ENCODE results near the gene RUBCN.
"Not testable (repeated sequence)": the region's sequence is repeated elsewhere in the genome, so short reads cannot be mapped to it uniquely, and the experiment has no call there.

DNA sequence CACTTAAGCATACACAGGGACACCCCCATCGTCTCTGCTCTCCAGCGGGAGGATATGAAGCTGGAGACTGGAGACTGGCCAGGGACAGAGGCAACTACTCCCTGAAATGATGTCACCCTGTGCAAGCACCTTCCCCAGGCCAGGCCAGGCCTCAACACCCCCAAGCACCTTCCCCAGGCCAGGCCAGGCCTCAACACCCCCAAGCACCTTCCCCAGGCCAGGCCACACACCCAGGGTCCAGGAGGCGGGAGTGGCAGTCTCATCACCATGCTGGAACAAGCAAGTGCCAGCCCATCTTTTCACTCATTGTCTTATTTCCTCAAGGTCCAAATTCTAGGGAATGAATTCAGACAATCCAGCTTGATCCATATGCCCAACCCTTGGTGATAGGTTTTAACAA, 69.4 kb downstream of the RUBCN start:
- TF ChIP-seq, protein P1, sequence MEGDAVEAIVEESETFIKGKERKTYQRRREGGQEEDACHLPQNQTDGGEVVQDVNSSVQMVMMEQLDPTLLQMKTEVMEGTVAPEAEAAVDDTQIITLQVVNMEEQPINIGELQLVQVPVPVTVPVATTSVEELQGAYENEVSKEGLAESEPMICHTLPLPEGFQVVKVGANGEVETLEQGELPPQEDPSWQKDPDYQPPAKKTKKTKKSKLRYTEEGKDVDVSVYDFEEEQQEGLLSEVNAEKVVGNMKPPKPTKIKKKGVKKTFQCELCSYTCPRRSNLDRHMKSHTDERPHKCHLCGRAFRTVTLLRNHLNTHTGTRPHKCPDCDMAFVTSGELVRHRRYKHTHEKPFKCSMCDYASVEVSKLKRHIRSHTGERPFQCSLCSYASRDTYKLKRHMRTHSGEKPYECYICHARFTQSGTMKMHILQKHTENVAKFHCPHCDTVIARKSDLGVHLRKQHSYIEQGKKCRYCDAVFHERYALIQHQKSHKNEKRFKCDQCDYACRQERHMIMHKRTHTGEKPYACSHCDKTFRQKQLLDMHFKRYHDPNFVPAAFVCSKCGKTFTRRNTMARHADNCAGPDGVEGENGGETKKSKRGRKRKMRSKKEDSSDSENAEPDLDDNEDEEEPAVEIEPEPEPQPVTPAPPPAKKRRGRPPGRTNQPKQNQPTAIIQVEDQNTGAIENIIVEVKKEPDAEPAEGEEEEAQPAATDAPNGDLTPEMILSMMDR (conservative IDR thresholded peaks at IDR 0.05), result not testable (repeated sequence)
- not testable (repeated sequence) for TF ChIP-seq ZFX (IDR thresholded peaks at IDR 0.05)
